Measurements from ENCODE around the gene MYO3A.

DNA sequence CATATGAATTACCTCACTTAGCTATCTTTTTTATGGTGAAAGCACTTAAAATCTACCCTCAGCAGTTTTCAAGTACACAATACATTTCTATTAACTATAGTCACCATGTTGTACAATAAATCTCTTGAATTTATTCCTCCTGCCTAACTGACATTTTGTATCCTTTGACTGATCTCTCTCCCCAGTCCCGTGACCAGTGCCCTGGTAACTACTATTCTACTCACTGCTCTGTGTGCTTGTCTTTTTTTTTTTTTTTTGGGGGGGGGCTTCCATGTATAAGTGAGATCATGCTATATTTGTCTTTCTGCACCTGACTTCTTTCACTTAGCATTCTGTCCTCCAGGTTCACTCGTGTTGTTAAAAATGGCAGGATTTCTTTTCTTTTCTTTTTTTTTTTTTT lies 271.2 kb downstream of the MYO3A start:
- TF ChIP-seq, protein P1, sequence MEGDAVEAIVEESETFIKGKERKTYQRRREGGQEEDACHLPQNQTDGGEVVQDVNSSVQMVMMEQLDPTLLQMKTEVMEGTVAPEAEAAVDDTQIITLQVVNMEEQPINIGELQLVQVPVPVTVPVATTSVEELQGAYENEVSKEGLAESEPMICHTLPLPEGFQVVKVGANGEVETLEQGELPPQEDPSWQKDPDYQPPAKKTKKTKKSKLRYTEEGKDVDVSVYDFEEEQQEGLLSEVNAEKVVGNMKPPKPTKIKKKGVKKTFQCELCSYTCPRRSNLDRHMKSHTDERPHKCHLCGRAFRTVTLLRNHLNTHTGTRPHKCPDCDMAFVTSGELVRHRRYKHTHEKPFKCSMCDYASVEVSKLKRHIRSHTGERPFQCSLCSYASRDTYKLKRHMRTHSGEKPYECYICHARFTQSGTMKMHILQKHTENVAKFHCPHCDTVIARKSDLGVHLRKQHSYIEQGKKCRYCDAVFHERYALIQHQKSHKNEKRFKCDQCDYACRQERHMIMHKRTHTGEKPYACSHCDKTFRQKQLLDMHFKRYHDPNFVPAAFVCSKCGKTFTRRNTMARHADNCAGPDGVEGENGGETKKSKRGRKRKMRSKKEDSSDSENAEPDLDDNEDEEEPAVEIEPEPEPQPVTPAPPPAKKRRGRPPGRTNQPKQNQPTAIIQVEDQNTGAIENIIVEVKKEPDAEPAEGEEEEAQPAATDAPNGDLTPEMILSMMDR (conservative IDR thresholded peaks at IDR 0.05), result no peak
- no peak for TF ChIP-seq ZFX (IDR thresholded peaks at IDR 0.05)
